Measurements from ENCODE around the gene SLC23A2.

The SLC23A2 gene

GRCh38 chr20:4962241-4962855, 39.0 kb downstream of the SLC23A2 start:
- DNase-seq (ENCODE audit: low read depth, low spot score) = no peak
- H3K27ac ChIP-seq = no peak overlapping the region
- H3K4me3 ChIP-seq = no peak overlapping the region

GRCh38 chr20:4961746-4962145, 39.6 kb downstream of the SLC23A2 start:
- Histone ChIP-seq H3K27ac (no peak overlapping the region), H3K36me3 (ENCODE audit: insufficient read depth, low read length) (peaks cover 2% of the 10 kb centered on the region; the same call in 1 of the 2 replicates), H3K9ac (ENCODE audit: insufficient read length) (no peak overlapping the region), H3K4me3 (no peak overlapping the region), H3K9me3 (ENCODE audit: low read depth, low read length) (no peaks in the 10 kb centered on the region)
- no peak for DNase-seq (ENCODE audit: low read depth, low spot score)
- TF ChIP-seq POLR2AphosphoS5 (IDR thresholded peaks at IDR 0.05; ENCODE audit: borderline replicate concordance, low read depth, low read length) (no peak), FOXP2 (optimal IDR thresholded peaks at IDR 0.05; ENCODE audit: control extremely low read depth, extremely low read length, insufficient read depth) (no peak), EZH2 (IDR thresholded peaks at IDR 0.05) (no peak)

More at GRCh38 chr20:4962241-4962855, 39.0 kb downstream of the SLC23A2 start:
- Histone ChIP-seq H3K9ac (ENCODE audit: insufficient read length) (no peak overlapping the region), H3K9me3 (ENCODE audit: low read depth, low read length) (no peaks in the 10 kb centered on the region), H3K36me3 (ENCODE audit: insufficient read depth, low read length) (peaks cover 2% of the 10 kb centered on the region; the same call in 1 of the 2 replicates)
- TF ChIP-seq FOXP2 (optimal IDR thresholded peaks at IDR 0.05; ENCODE audit: control extremely low read depth, extremely low read length, insufficient read depth) (no peak), POLR2AphosphoS5 (IDR thresholded peaks at IDR 0.05; ENCODE audit: borderline replicate concordance, low read depth, low read length) (no peak), EZH2 (IDR thresholded peaks at IDR 0.05) (no peak)

DNA sequence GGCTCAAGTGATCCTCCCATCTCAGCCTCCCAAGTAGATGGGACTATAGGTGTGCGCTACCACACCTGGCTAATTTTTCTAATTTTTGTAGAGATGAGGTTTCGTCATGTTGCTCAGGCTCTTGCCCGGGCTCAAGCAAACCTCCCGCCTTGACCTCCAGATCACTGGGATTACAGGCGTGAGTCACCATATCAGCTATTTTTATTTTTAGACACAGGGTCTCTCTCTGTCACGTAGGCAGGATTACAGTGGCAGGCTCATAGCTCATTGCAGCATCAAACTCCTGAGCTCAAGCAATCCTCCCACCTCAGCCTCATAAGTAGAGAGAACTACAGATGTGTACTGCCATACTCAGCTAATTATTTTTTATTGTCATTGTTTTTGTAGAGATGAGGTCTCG, 41.7 kb downstream of the SLC23A2 start:
- H3K27ac ChIP-seq = no peak overlapping the region
- no peak for DNase-seq (ENCODE audit: low read depth, low spot score)
- TF ChIP-seq FOXP2 (optimal IDR thresholded peaks at IDR 0.05; ENCODE audit: control extremely low read depth, extremely low read length, insufficient read depth) (no peak), POLR2AphosphoS5 (IDR thresholded peaks at IDR 0.05; ENCODE audit: borderline replicate concordance, low read depth, low read length) (no peak), EZH2 (IDR thresholded peaks at IDR 0.05) (no peak)

DNA sequence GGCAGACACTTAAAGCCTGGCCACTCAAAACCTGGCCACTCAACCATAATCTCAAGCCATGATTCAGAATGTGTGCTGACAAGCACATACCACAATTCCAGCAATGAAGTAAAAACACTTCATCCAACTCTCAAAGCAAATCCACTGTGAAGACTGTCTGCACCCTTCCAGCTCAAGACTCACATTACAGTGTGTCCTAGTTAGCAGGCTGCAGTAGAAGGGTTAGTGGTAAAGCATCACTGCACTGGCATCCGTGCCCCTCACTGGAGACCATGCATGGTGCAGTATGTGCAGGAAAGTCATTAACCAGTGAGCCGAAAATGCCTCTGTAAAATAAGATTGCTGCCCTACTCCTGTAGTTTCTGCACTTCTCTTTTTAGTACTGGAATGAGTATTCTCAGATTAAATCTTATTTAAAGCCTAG, 43.4 kb downstream of the SLC23A2 start:
- H3K27ac ChIP-seq = no peak overlapping the region
- H3K9ac ChIP-seq (ENCODE audit: insufficient read length) = no peak overlapping the region
- H3K9me3 ChIP-seq (ENCODE audit: low read depth, low read length) = no peaks in the 10 kb centered on the region
- TF ChIP-seq FOXP2 (optimal IDR thresholded peaks at IDR 0.05; ENCODE audit: control extremely low read depth, extremely low read length, insufficient read depth) (no peak), POLR2AphosphoS5 (IDR thresholded peaks at IDR 0.05; ENCODE audit: borderline replicate concordance, low read depth, low read length) (no peak), EZH2 (IDR thresholded peaks at IDR 0.05) (no peak)
- H3K36me3 ChIP-seq (ENCODE audit: insufficient read depth, low read length) = peaks cover 2% of the 10 kb centered on the region; the same call in 1 of the 2 replicates
- no peak overlapping the region for H3K4me3 ChIP-seq
- no peak for DNase-seq (ENCODE audit: low read depth, low spot score)

More for the DNA sequence above, 41.7 kb downstream of the SLC23A2 start:
- Histone ChIP-seq H3K9ac (ENCODE audit: insufficient read length) (no peak overlapping the region), H3K4me3 (no peak overlapping the region), H3K9me3 (ENCODE audit: low read depth, low read length) (no peaks in the 10 kb centered on the region), H3K36me3 (ENCODE audit: insufficient read depth, low read length) (peaks cover 2% of the 10 kb centered on the region; the same call in 1 of the 2 replicates)

DNA sequence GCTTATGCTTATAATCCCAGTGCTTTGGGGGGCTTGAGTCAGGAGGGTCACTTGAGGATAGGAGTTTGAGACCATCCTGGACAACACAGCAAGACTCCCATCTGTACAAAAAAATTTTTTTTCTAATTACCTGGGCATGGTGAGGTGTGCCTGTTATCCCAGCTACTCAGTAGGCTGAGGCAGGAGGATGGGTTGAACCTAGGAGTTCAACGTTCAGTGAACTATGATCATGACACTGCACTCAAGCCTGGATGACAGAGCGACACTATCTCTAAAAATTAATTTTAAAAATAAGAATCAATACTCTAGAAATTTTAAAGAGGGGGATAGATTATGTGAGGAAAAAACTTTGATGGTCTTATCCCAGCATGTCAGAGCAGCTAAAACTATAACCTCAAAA, 44.1 kb downstream of the SLC23A2 start:
- Histone ChIP-seq H3K36me3 (ENCODE audit: insufficient read depth, low read length) (peaks cover 7% of the 10 kb centered on the region), H3K9me3 (ENCODE audit: low read depth, low read length) (no peaks in the 10 kb centered on the region), H3K27ac (no peak overlapping the region), H3K4me3 (no peak overlapping the region), H3K9ac (ENCODE audit: insufficient read length) (no peak overlapping the region)
- DNase-seq (ENCODE audit: low read depth, low spot score) = no peak
- TF ChIP-seq POLR2AphosphoS5 (IDR thresholded peaks at IDR 0.05; ENCODE audit: borderline replicate concordance, low read depth, low read length) (no peak), EZH2 (IDR thresholded peaks at IDR 0.05) (no peak), FOXP2 (optimal IDR thresholded peaks at IDR 0.05; ENCODE audit: control extremely low read depth, extremely low read length, insufficient read depth) (no peak)

DNA sequence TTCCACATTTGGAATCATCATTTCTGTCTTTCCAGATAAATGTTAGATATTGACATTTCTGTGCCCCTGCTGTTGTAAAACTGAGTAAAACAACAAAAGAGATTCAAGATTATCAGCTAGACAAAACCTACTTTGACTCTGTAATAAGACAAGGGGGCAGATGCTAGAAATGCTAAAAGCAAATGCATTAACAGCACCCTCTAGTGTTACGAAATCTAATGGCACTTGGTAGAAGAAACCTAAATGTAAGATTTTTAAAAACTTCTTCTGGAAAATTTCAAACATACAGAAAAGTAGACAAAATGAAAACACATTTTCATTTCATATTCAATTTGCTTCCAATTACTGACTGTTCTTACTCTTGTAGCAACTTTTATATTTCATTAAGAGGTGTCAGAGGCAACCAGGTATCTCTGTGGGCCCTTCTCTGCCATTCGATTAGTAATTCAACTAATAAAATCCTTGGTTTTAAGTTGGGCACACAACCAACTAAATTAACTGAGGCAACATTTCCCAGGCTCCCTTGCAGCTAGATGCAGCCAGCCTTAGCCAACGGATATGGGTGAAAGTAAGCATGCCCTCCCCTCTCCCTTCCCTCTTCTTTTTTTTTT, 45.0 kb downstream of the SLC23A2 start:
- Histone ChIP-seq H3K9me3 (ENCODE audit: low read depth, low read length) (no peaks in the 10 kb centered on the region), H3K4me3 (no peak overlapping the region), H3K36me3 (ENCODE audit: insufficient read depth, low read length) (peaks cover 6% of the 10 kb centered on the region), H3K27ac (peak overlapping the region; percentile 40; the same call in 1 of the 2 replicates), H3K9ac (ENCODE audit: insufficient read length) (no peak overlapping the region)
- peak; percentile 61 for DNase-seq (ENCODE audit: low read depth, low spot score)
- TF ChIP-seq EZH2 (IDR thresholded peaks at IDR 0.05) (no peak), FOXP2 (optimal IDR thresholded peaks at IDR 0.05; ENCODE audit: control extremely low read depth, extremely low read length, insufficient read depth) (no peak), POLR2AphosphoS5 (IDR thresholded peaks at IDR 0.05; ENCODE audit: borderline replicate concordance, low read depth, low read length) (no peak)

DNA sequence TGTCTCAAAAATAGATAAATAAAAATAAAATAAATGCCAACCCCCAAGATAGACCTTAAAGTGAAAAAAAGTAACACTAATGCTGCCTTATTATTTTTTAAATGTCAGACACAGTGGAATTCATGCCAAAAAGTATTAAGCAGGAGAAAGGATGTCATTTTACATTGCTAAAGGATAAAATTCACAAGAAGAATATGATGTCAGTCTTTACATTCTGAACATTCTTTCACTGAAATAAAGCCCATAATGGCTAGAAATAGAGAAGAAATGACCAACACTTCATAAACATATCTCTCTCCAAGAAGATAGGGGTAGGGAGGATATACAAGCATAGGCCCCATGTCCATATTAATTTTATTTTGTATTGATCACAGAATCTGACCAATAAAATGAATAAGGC, 47.4 kb downstream of the SLC23A2 start:
- TF ChIP-seq EZH2 (IDR thresholded peaks at IDR 0.05) = no peak
- TF ChIP-seq POLR2AphosphoS5 (IDR thresholded peaks at IDR 0.05; ENCODE audit: borderline replicate concordance, low read depth, low read length) = no peak
- no peak for TF ChIP-seq FOXP2 (optimal IDR thresholded peaks at IDR 0.05; ENCODE audit: control extremely low read depth, extremely low read length, insufficient read depth)
- H3K27ac ChIP-seq = no peak overlapping the region
- no peak overlapping the region for H3K9ac ChIP-seq (ENCODE audit: insufficient read length)
- DNase-seq (ENCODE audit: low read depth, low spot score) = no peak
- H3K4me3 ChIP-seq = no peak overlapping the region
- peaks cover 6% of the 10 kb centered on the region for H3K36me3 ChIP-seq (ENCODE audit: insufficient read depth, low read length)
- H3K9me3 ChIP-seq (ENCODE audit: low read depth, low read length) = no peaks in the 10 kb centered on the region

DNA sequence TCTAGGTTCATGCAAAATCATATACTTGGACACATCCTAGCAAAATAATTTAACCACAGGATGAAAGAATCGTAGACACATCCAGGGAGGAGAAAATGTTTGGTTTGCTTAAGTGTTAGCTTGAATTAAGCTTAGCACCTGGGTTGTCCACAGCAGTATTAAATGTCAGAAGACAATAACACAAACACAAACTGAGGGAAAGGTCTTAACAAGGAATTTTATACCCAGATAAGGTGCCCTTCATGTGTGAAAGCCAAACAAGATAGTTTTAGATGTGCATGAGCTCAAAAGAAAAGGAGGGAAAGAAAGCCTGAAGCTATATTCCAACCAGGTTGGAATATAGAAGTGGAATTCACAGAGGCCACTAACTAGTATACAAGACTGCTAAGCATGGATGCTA, 49.1 kb downstream of the SLC23A2 start:
- TF ChIP-seq FOXP2 (optimal IDR thresholded peaks at IDR 0.05; ENCODE audit: control extremely low read depth, extremely low read length, insufficient read depth) = no peak
- no peak for TF ChIP-seq POLR2AphosphoS5 (IDR thresholded peaks at IDR 0.05; ENCODE audit: borderline replicate concordance, low read depth, low read length)
- no peak for TF ChIP-seq EZH2 (IDR thresholded peaks at IDR 0.05)
- Histone ChIP-seq H3K9ac (ENCODE audit: insufficient read length) (no peak overlapping the region), H3K36me3 (ENCODE audit: insufficient read depth, low read length) (peaks cover 6% of the 10 kb centered on the region), H3K9me3 (ENCODE audit: low read depth, low read length) (no peaks in the 10 kb centered on the region), H3K4me3 (no peak overlapping the region), H3K27ac (no peak overlapping the region)
- no peak for DNase-seq (ENCODE audit: low read depth, low spot score)

Measured in SK-N-MC (cell line).